NCI-H2029 (cell line): ENCODE measurements around the gene SLC6A19.

ENCODE experiments used
- DNase-seq: peaks from one replicate; lab custom pipeline; 2025; lab: John Stamatoyannopoulos, UW

Gene SLC6A19

DNA sequence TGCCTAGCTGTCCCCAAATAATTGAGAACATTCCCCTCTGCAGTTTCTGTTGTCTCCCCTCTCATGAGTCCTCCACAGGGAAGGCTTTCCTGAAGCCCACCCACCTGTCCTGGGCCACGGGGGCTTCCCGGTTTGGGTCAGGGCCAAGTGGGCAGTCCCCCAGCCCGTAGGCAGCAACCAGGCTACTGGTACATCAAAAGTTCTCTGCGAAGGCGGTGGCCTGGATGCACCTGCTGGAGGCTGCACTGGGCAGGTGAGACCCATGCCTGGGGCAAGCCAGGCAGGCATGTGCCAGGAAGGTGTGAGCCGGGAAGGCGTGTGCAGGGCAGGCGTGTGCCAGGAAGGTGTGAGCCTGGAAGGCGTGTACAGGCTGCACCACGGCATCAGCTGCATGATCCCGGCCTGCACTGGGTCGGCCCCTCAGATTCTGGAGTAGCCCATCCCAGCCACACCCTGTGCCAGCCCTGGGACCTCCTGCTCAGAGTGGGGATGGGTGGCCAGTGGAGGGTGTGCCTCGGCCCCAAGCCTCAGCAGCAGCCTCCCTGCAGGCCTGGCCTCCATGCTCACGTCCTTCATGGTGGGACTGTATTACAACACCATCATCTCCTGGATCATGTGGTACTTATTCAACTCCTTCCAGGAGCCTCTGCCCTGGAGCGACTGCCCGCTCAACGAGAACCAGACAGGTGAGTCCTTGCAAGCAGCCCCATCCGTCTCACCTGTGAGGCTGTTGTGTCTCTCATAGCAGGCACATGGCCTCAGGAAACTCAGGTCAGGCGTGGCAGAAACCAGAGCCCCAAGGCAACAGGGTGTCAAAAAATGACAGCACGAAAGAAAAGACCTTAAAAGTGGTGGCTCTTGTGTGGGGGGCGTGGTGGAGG lies 8.7 kb downstream of the SLC6A19 start:
- no peak for DNase-seq

DNA sequence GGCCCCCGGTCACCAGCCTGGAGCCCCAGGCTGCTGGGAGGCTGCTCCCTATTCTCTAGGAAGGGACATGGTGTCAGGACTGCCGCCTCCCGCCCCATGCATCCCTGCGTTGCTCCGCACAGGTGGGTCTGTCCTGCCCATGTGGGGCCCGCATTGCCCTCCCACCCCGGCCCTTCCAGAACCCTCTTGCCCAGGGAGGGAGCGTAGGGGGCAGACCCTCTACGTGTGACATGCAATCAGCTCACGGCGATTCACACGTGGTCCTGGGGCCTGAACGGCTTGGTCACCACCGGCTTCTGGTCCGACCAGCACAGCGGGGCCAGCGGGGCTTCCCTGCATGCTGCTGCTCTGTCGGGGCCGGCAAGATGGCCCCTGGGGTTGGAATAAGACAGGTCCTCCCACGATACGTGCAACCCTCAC lies 9.4 kb downstream of the SLC6A19 start:
- DNase-seq: no peak

DNA sequence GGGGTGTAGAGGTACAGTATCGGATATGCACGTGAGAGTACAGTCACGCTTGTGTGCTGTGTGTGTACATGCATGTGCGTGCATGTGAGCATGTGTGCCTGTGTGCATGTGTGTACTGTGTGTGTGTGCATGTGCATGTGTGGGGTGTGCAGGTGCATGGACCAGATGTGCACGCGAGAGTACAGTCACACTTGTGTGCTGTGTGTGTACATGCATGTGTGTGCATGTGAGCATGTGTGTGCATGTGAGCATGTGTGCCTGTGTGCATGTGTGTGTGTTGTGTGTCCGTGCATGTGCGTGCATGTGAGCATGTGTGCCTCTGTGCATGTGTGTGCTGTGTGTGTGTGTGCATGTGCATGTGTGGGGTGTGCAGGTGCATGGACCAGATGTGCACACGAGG lies 10.3 kb downstream of the SLC6A19 start:
- no peak for DNase-seq

DNA sequence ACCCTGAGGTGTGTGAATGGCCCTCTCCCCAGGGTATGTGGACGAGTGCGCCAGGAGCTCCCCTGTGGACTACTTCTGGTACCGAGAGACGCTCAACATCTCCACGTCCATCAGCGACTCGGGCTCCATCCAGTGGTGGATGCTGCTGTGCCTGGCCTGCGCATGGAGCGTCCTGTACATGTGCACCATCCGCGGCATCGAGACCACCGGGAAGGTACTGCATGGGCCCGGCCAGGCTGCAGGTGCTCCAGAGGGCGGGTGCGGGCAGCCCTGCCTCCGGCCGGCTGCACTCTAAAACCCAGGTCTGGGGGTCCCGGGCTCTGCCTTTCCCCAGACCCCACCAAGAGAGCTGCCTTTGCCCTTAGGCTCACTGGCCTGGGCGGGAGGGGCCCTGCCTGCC lies 10.9 kb downstream of the SLC6A19 start:
- DNase-seq: no peak

DNA sequence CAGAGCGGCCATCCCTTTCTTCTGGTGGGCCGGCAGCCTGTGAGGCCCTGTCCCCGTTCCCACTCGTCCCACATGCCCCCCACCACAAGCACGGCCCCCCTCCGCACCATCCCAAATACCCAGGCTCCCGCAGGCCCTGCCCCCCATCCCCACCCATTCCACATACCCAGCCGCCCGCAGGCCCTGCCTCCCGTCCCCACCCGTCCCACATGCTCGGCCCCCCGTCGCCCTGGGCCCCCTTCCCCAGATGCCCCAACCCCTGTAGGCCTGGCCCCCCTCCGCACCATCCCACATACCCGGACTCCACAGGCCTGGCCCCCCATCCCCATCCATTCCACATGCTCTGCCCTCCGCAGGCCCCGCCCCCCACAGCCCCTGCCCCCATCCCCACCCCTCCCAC lies 11.5 kb downstream of the SLC6A19 start:
- DNase-seq: no peak

DNA sequence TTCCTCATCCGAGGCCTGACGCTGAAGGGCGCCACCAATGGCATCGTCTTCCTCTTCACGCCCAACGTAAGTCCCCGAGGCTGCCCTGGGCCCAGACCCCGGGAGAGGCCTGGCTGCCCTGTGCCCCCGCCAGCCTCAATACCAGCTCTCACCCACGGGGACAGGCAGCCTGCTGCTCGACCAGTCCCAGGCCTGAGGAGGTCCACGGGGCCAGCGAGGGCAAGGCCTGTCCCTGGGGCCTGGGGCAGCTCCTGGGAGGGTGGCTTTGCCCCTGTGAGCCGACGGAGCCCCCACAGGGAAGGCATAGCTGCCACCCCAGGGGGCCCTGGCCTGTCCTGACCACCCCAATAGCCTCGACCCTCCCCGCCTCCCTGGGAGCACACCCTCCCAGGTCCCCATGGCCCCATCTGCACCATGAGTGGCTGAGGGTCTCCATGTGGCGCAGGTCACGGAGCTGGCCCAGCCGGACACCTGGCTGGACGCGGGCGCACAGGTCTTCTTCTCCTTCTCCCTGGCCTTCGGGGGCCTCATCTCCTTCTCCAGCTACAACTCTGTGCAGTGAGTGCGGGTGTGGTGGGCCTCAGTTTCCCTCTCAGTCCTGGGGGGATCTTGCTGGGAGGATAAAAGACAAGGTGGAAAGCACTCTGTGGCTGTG lies 12.2 kb downstream of the SLC6A19 start:
- DNase-seq: no peak

DNA sequence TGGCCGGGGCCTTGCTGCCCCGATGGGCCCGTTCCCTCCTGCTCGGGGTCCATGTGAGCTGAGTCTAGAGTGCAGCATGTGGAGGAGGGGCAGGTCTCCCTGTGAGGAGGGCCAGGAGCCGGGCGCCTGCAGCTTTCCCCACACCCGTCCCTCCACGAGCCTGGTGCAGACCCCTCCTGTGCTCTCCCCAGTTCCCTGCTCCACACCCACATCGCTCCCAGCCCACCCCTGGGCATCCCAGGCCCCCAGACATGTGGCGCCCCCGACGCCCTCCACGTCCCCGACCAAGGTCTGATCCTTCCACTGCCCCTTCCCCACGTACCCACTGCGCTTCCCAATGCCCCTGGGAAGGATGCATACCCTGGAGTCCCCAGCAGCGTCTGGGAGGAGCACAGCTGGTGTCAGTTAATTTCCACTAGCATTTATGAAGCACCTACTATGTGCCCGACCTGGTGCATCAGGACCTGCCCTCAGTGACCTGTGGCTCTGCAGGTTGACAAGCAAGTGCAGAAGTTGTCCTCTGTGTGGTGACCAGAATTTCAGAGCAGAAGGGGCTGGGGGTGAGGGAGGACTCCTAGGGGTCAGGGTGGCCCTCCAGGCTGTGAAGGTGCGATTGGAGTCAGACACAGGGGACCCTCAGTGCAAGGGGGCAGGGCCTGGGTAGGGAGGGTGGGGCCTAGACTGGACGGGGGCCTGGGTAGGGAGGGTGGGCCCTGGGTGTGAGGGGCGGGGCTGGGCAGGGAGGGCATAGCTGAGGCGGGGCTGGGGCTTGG lies 13.0 kb downstream of the SLC6A19 start:
- no peak for DNase-seq

DNA sequence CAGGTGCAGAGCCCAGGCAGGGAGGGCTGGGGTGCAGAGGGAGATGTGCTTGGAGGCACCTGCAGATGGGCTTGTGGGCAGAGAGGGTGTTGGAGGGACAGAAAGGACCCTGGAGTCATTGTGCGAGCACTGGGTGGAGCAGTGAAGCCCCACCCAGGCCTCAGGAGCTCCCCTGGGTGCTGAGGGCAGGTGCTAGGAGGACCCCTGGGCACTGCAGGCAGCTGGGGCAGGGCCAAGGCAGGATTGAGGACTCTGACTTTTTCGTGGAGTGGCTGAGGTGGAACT lies 13.5 kb downstream of the SLC6A19 start:
- no peak for DNase-seq

DNA sequence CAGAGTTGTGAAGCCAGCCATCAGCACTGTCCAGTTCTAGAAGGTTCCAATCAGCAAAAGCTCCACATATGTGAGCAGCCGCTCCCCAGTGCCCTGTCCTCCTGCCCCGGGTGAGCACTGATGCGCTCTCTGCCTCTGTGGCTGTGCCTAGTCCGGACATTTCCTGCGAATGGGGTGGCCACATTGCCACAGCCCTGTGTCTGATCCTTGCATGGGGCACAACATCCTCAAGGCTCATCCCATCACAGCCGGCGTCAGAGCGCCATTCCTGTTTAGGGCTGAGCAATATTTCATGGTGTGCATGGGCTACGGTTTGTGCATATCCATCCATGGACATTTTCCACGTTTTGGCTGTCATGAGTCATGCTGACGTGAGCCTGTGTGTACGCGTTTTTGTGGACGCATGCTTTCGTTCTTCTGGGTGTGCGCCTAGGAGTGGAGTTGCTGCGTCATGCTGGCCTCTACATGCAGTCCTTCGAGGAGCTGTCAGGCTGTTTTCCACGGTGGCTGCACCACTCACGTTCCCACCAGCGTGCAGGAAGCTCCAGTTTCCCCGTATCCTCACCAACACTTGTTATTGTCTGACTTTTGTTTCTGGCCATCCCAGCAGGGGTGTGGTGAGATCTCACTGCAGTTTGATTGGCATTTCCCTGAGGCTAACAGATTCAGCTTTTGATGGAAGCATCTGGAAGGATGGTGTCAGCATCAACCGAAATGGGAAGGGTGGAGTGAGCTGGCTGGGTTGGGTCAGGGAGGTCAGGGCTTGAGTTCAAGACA lies 14.1 kb downstream of the SLC6A19 start:
- DNase-seq: no peak

DNA sequence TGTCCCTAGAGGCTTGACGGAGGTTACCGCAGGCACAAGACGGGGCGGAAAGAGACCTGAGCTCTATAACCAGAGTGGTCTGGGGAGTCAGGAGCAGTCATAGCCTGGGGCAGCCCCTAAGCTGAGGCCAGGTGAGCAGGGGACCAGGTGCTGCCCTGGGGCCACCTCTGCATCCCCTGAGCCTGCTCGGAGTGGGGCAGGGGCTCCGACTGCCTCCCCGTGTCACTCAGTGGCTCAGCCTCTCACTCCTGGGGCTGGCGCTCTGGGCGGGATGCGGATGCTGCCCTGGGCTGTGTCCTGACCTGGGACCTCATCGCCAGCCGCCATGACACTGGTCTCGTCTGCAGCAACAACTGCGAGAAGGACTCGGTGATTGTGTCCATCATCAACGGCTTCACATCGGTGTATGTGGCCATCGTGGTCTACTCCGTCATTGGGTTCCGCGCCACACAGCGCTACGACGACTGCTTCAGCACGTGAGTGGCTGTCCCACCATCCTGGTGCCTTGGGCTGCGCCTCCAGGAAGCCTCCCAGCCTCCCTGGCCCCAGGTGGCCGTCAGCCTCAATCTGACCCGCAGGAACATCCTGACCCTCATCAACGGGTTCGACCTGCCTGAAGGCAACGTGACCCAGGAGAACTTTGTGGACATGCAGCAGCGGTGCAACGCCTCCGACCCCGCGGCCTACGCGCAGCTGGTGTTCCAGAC lies 15.0 kb downstream of the SLC6A19 start:
- DNase-seq: no peak

DNA sequence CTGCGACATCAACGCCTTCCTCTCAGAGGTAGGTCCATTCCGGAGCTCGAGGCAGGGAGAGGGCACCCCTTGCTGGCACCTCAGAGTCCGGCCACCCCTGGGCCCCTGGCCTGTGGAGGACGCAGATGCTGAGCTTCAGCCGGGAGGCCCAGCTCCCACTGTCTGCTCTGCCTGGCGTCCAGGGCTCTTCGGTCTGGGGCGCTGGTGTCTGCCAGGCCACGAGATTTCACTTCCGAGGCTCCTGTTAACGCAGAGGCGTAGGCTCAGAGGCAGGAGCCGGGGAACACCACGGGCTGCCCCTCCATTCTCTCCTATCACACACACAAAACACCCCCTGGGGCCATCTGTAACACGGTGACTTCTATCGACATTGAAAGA lies 15.5 kb downstream of the SLC6A19 start:
- no peak for DNase-seq

DNA sequence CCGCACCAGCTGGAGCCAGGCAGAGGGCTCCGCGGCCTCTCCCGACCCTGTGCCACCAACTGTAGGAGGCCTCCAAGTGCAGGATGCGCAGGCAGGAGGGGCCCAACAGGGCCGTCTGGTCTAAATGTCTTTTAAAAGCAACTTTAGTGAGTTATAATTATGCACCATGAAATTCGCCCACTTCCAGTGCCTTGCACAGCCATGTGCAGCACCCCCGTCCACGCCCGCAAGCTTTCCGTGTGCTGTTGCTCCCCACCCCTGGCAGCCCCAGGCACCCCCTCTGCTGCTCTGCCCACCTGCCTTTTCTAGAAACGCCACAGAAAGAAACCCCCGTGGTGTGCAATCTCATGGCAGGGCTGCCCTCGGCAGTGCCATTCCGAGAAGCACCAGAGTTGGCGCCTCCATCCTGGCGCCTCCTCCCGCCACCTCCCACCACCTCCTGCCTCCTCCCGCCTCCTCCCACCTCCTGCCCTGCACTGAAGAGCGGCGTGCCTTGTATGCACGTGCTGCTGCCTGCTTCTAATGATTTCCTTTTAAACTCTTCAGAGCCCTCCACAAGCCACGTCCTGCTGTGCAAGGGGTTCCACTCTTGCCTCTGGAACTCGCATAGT lies 16.3 kb downstream of the SLC6A19 start:
- DNase-seq: peak; percentile 4

DNA sequence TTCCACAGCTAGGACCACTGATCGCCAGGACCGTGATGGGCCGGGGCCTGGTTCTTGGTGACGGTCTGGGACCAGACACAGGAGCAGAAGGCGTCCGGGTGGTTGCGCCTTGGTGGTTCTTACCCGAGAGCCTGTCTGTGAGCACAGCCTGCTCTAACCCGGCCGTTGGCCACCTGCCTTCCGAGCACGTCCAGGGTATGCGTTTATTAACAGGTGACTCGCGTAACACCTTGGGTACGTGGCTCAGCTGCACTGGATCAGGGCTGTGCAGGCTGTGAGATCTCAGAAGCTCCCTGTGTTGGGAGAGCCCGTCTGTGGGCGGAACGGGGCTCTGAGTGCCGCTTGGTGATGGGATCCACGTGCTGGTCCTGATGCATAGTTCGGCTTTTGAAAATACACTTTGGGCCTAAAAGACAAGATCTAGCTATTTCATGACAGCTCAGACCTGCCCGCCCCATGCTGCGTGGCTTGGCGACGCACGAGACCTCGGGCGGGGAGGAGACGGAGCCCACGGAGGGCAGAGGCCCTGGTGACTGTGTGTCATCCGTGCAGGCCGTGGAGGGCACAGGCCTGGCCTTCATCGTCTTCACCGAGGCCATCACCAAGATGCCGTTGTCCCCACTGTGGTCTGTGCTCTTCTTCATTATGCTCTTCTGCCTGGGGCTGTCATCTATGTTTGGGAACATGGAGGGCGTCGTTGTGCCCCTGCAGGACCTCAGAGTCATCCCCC lies 17.1 kb downstream of the SLC6A19 start:
- no peak for DNase-seq

DNA sequence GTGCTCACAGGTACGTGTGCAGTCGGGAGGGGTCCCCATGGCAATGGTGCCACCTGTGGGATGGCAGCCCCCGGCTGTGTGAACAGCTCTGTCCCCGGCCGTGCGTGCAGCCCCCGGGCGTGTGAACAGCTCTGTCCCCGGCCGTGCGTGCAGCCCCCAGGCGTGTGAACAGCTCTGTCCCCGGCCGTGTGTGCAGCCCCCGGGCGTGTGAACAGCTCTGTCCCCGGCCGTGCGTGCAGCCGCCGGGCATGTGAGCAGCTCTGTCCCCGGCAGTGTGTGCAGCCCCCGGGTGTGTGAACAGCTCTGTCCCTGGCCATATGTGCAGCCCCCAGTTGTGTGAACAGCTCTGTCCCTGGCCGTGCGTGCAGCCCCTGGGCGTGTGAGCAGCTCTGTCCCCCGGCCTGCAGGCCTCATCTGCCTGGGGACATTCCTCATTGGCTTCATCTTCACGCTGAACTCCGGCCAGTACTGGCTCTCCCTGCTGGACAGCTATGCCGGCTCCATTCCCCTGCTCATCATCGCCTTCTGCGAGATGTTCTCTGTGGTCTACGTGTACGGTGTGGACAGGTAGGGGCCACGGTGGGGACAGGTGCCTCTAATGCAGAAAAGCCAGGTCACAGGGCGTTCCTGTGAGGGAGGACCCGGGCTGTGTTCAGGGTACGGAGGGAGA lies 17.8 kb downstream of the SLC6A19 start:
- DNase-seq: no peak

DNA sequence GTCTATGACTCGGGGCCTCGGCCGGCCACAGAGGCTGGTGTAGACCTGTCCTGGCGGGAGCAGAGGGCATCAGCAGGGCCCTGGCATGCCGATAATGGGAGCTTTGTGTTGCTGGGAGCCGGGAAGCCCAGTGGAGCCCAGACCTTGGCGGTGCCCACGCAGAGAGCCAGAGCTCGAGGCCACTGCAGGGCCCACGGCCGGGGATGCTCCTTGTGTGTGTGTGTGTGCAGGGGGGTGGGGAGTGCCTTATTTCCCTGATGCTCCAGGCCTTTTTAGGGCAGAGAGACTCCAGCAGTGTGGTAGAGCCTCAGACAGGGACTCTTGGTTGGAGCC lies 18.3 kb downstream of the SLC6A19 start:
- no peak for DNase-seq

DNA sequence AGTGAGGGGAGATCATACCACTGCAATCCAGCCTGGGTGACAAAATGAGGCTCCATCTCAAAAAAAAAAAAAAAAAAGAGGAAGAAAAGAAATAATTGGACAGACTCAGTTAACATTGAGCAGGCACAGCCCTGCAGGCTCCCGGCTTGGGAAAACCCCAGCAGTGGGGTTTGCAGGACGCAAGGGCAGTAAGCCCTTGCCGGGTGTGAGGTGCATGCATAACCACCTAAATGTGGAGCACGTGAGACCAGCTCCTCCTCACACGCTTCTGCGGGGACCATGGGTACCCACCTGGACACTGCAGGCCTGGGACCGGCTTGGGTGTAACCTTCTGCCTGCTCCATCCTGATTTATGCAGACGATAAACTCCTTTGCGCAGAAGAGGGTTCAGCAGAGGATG lies 19.0 kb downstream of the SLC6A19 start:
- DNase-seq: no peak

DNA sequence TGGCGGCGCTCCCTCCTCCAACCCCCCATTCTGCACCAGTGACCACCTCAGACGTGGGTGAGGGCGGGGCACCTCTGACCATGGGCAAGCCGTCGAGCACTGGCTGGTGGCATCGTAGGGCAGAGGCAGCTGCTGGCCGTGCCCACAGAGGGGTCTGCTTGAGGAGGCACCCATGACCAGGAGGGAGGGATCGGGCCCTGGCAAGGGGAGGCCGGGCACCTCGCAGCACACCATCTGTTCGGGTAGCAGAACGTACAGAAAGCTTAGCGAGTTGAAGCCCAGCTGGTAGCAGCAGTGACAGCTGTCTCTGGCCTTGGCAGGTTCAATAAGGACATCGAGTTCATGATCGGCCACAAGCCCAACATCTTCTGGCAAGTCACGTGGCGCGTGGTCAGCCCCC lies 19.4 kb downstream of the SLC6A19 start:
- DNase-seq: no peak

DNA sequence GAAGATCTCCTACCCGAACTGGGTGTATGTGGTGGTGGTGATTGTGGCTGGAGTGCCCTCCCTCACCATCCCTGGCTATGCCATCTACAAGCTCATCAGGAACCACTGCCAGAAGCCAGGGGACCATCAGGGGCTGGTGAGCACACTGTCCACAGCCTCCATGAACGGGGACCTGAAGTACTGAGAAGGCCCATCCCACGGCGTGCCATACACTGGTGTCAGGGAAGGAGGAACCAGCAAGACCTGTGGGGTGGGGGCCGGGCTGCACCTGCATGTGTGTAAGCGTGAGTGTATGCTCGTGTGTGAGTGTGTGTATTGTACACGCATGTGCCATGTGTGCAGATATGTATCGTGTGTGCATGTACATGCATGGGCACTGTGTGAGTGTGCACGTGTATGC lies 20.3 kb downstream of the SLC6A19 start:
- DNase-seq: no peak

DNA sequence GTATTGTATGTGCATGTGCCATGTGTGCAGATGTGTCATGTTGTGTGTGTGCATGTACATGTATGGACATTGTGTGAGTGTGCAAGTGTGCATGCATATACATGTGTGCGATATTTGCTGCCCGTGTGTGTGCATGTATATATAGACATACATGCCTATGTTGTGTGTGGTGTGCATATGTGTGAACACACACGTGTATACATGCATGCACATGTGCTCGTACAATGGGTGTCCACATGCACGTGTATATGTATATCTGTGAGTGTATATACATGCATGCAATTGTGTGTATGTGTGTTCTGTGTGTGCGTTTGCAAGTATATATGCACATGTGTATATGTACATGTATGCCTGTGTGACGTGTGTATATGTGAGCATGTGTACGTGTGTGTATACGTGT lies 20.8 kb downstream of the SLC6A19 start:
- no peak for DNase-seq

DNA sequence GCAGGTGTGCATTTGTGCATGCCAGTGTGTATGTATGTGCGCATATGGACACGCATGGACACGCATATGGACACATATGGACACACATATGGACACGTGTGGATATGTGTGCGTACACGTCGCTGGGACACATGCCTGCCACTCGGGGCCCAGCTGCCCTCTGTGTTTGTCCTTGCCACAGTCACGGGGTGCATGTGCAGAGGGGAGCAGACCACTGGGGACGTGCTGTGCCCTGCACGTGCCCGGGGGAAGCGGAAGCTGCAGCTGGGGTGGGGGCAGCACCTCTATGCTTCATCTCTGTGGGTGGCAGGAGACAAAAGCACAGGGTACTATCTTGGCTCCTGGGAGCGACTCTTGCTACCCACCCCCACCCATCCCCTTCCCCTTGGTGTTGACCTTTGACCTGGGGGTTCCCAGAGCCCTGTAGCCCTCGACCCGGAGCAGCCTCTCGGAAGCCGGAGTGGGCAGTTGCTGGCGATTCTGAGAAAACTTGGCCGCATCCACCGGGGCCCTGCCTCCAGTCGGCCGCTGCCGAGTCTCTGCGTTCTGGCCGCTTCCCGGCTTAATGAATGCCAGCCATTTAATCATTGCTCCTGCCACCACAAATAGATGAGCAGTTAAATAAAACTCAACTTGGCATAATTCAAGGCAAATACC lies 21.4 kb downstream of the SLC6A19 start:
- DNase-seq: no peak
